H9 (cell line): Measurements from ENCODE around the gene SMURF1. TPM values are rescaled to one million over a fixed set of nuclear protein-coding genes. Genes with fewer than 3 reads are reported as not detected.

ENCODE experiments used
- DNase-seq: peaks from one replicate; pipeline ENCODE4 v3.0.0-alpha.2; 2017
- H2AFZ ChIP-seq: one replicate; pipeline ENCODE4 v1.6.1; 2013; ENCODE audit warnings: mild to moderate bottlenecking, low read length, control low read depth, moderate library complexity
- H2AK5ac ChIP-seq: 2 replicates; pipeline ENCODE4 v1.6.1; 2013; ENCODE audit warnings: low read length, control low read depth, mixed read lengths; ENCODE audit not compliant: insufficient read length
- H2BK120ac ChIP-seq: one replicate; pipeline ENCODE4 v1.6.1; 2013; ENCODE audit warnings: low read depth, mild to moderate bottlenecking, low read length, control low read depth, inconsistent platforms; ENCODE audit not compliant: poor library complexity, severe bottlenecking
- H2BK12ac ChIP-seq: 2 replicates; pipeline ENCODE4 v1.6.1; 2013; ENCODE audit warnings: low read length, control low read depth, mixed read lengths, low read depth; ENCODE audit not compliant: insufficient read length
- H2BK15ac ChIP-seq: 2 replicates; pipeline ENCODE4 v1.6.1; 2013; ENCODE audit warnings: low read depth, low read length, control low read depth
- H2BK20ac ChIP-seq: one replicate; pipeline ENCODE4 v1.6.1; 2013; ENCODE audit warnings: low read depth, mild to moderate bottlenecking, low read length, control low read depth, inconsistent platforms; ENCODE audit not compliant: poor library complexity, severe bottlenecking
- H2BK5ac ChIP-seq: 2 replicates; pipeline ENCODE4 v1.6.1; 2013; ENCODE audit warnings: low read length, control low read depth, mixed read lengths; ENCODE audit not compliant: insufficient read length
- H3K14ac ChIP-seq: 2 replicates; pipeline ENCODE4 v1.6.1; 2013; ENCODE audit warnings: low read length, control low read depth; ENCODE audit not compliant: insufficient read depth
- H3K18ac ChIP-seq: 2 replicates; pipeline ENCODE4 v1.6.1; 2013; ENCODE audit warnings: low read depth, mild to moderate bottlenecking, mixed read lengths, low read length, control low read depth; ENCODE audit not compliant: insufficient read length
- H3K23ac ChIP-seq: 2 replicates; pipeline ENCODE4 v1.6.1; 2013; ENCODE audit warnings: low read length, control low read depth, mixed read lengths, low read depth; ENCODE audit not compliant: insufficient read length
- H3K23me2 ChIP-seq: 2 replicates; pipeline ENCODE4 v1.6.1; 2013; ENCODE audit warnings: low read depth, mild to moderate bottlenecking, mixed read lengths, low read length, control low read depth; ENCODE audit not compliant: insufficient read length, poor library complexity, severe bottlenecking
- H3K27ac ChIP-seq: 2 replicates; pipeline ENCODE4 v1.5.1; 2013; ENCODE audit warnings: low read length, control low read depth, mixed read lengths, low read depth; ENCODE audit not compliant: insufficient read length
- H3K27me3 ChIP-seq: 2 replicates; pipeline ENCODE4 v1.6.1; 2013; ENCODE audit warnings: low read length, control low read depth, inconsistent platforms; ENCODE audit not compliant: insufficient read depth
- H3K4ac ChIP-seq: 2 replicates; pipeline ENCODE4 v1.6.1; 2013; ENCODE audit warnings: low read depth, mild to moderate bottlenecking, control low read depth, inconsistent platforms, low read length, moderate library complexity
- H3K4me1 ChIP-seq: 2 replicates; pipeline ENCODE4 v1.6.1; 2013; ENCODE audit warnings: low read length, control low read depth, inconsistent platforms; ENCODE audit not compliant: insufficient read depth
- H3K4me2 ChIP-seq: 2 replicates; pipeline ENCODE4 v1.6.1; 2013; ENCODE audit warnings: low read length, control low read depth, mixed read lengths; ENCODE audit not compliant: insufficient read length, insufficient read depth
- H3K56ac ChIP-seq: 2 replicates; pipeline ENCODE4 v1.6.1; 2013; ENCODE audit warnings: low read depth, mild to moderate bottlenecking, mixed read lengths, low read length, control low read depth; ENCODE audit not compliant: insufficient read length
- H3K79me1 ChIP-seq: 2 replicates; pipeline ENCODE4 v1.6.1; 2013; ENCODE audit warnings: low read depth, mild to moderate bottlenecking, moderate library complexity, low read length, control low read depth, inconsistent platforms; ENCODE audit not compliant: insufficient read depth, poor library complexity, severe bottlenecking
- H3K79me2 ChIP-seq: 2 replicates; pipeline ENCODE4 v1.6.1; 2013; ENCODE audit warnings: low read length, control low read depth, inconsistent platforms; ENCODE audit not compliant: insufficient read depth
- H3K9ac ChIP-seq: 2 replicates; pipeline ENCODE4 v1.6.1; 2013; ENCODE audit warnings: low read length, control low read depth, mixed read lengths; ENCODE audit not compliant: insufficient read length; ENCODE audit errors: extremely low read depth
- H3K9me3 ChIP-seq: one replicate; pipeline ENCODE4 v1.6.1; 2013; ENCODE audit warnings: low read depth, low read length, inconsistent platforms; ENCODE audit not compliant: control insufficient read depth
- H3T11ph ChIP-seq: one replicate; pipeline ENCODE4 v1.6.1; 2013; ENCODE audit warnings: mild to moderate bottlenecking, low read length, control low read depth, inconsistent platforms
- H4K20me1 ChIP-seq: one replicate; pipeline ENCODE4 v1.6.1; 2013; ENCODE audit not compliant: control insufficient read depth, insufficient read length, insufficient read depth
- H4K5ac ChIP-seq: 2 replicates; pipeline ENCODE4 v1.6.1; 2013; ENCODE audit warnings: low read depth, mild to moderate bottlenecking, mixed read lengths, low read length, control low read depth; ENCODE audit not compliant: insufficient read length
- H4K8ac ChIP-seq: replicated peaks from 2 replicates; pipeline ENCODE4 v1.6.1; 2013; ENCODE audit warnings: low read length, control low read depth, mixed read lengths, low read depth; ENCODE audit not compliant: insufficient read length
- H4K91ac ChIP-seq: 2 replicates; pipeline ENCODE4 v1.6.1; 2013; ENCODE audit warnings: low read depth, mild to moderate bottlenecking, moderate library complexity, mixed read lengths, low read length, control low read depth; ENCODE audit not compliant: insufficient read length
- H3K27ac Mint-ChIP-seq, 3 experiments: 2 replicates in 2 of 3; 3 replicates in 1 of 3; pipeline ENCODE4 v1.8.0; 2020 to 2021; ENCODE audit warnings: mixed read lengths in 3 of 3, mild to moderate bottlenecking in 1 of 3, moderate library complexity in 1 of 3
- H3K27me3 Mint-ChIP-seq: 2 replicates; pipeline ENCODE4 v1.8.0; 2021; ENCODE audit warnings: low read depth, mild to moderate bottlenecking, moderate library complexity, mixed read lengths
- H3K36me3 Mint-ChIP-seq, 3 experiments: 2 replicates in 2 of 3; 3 replicates in 1 of 3; pipeline ENCODE4 v1.8.0; 2020 to 2021; ENCODE audit warnings: low read depth in 3 of 3, mixed read lengths in 3 of 3; ENCODE audit not compliant: insufficient read depth in 1 of 3
- H3K4me1 Mint-ChIP-seq, 2 experiments: 2 replicates each; pipeline ENCODE4 v1.8.0; 2020; ENCODE audit warnings: mixed read lengths in 2 of 2
- H3K4me3 Mint-ChIP-seq, 2 experiments: 2 replicates in 1 of 2; 3 replicates in 1 of 2; pipeline ENCODE4 v1.8.0; 2020 to 2021; ENCODE audit warnings: mild to moderate bottlenecking in 2 of 2, mixed read lengths in 2 of 2, moderate library complexity in 1 of 2
- H3K9me3 Mint-ChIP-seq, 2 experiments: 2 replicates in 1 of 2; 3 replicates in 1 of 2; pipeline ENCODE4 v1.8.0; 2020; ENCODE audit warnings: mild to moderate bottlenecking in 2 of 2, mixed read lengths in 2 of 2, moderate library complexity in 1 of 2
- WGBS: extraction: QIAGEN DNeasy Blood & Tissue Kit; methylation state at CpG from one replicate; pipeline ENCODE4 v1.1.7; 2013; ENCODE audit warnings: missing lambda C conversion rate, low lambda C conversion rate, mixed read lengths; ENCODE audit not compliant: insufficient read length; ENCODE audit errors: extremely low coverage; 5-methylcytosine and 5-hydroxymethylcytosine counted together
- total RNA-seq: library from RNA; stranded (reverse); gene quantifications from 2 replicates; pipeline ENCODE4 v1.2.1, GENCODE V29; 2021
- TF ChIP-seq, protein P1 (sequence below): fragments of 200-600 bp; sonication (generic); conservative IDR thresholded peaks from 3 replicates; pipeline ENCODE4 v1.8.0; 2021; ENCODE audit warnings: antibody characterized with exemption, mild to moderate bottlenecking

SMURF1 gene
- total RNA-seq, 1 experiment from 2014 or later = 29.4 TPM

DNA sequence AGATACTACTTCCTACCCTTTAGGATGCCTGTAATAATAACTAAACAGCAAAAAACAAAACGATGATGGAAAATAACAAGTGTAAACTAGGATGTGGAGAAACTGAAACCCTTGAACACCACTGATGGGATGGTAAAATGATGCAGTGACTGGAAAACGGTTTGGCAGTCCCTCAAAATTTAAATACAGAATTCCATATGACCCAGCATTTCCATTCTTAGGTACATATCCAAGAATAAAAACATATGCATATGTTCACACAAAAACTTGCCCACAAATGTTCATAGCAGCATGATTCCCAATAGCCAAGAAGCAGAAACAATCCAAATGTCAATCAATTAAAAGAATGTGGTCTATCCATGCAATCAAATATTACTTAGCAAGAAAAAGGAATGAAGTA lies 25.8 kb downstream of the SMURF1 start:
- no peak overlapping the region for H3K4me2 ChIP-seq
- TF ChIP-seq, protein P1, sequence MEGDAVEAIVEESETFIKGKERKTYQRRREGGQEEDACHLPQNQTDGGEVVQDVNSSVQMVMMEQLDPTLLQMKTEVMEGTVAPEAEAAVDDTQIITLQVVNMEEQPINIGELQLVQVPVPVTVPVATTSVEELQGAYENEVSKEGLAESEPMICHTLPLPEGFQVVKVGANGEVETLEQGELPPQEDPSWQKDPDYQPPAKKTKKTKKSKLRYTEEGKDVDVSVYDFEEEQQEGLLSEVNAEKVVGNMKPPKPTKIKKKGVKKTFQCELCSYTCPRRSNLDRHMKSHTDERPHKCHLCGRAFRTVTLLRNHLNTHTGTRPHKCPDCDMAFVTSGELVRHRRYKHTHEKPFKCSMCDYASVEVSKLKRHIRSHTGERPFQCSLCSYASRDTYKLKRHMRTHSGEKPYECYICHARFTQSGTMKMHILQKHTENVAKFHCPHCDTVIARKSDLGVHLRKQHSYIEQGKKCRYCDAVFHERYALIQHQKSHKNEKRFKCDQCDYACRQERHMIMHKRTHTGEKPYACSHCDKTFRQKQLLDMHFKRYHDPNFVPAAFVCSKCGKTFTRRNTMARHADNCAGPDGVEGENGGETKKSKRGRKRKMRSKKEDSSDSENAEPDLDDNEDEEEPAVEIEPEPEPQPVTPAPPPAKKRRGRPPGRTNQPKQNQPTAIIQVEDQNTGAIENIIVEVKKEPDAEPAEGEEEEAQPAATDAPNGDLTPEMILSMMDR = no peak
- H3K14ac ChIP-seq = no peak overlapping the region
- WGBS = no CpG with 5 or more reads among the region's 2 CpGs
- no peak overlapping the region for H3K23ac ChIP-seq
- H4K8ac ChIP-seq = no peak overlapping the region
- no peak overlapping the region for H2BK15ac ChIP-seq
- no peaks in the 10 kb centered on the region for H3K27me3 Mint-ChIP-seq
- H2BK5ac ChIP-seq = no peak overlapping the region
- peaks cover 3 to 7% of the 10 kb centered on the region in 2 experiments; a peak in 4 of 5 replicates for H3K9me3 Mint-ChIP-seq
- no peak overlapping the region for H2BK20ac ChIP-seq
- no peaks in the 10 kb centered on the region for H3K4me1 ChIP-seq
- H3K18ac ChIP-seq = no peak overlapping the region
- H2AFZ ChIP-seq = no peak overlapping the region
- no peak overlapping the region for H3K9ac ChIP-seq
- H3K27ac Mint-ChIP-seq = no peak overlapping the region
- H3K4me1 Mint-ChIP-seq = peaks cover 6 to 7% of the 10 kb centered on the region in 2 experiments; a peak in 3 of 4 replicates
- H3K4ac ChIP-seq = no peak overlapping the region
- no peaks in the 10 kb centered on the region for H3K9me3 ChIP-seq
- H3K79me1 ChIP-seq = peaks cover 4% of the 10 kb centered on the region
- H3K79me2 ChIP-seq = peaks cover 2% of the 10 kb centered on the region; the same call in 1 of the 2 replicates
- no peak overlapping the region for H3T11ph ChIP-seq
- H3K27ac ChIP-seq = no peak overlapping the region
- H2BK120ac ChIP-seq = no peak overlapping the region
- no peak for DNase-seq
- no peaks in the 10 kb centered on the region for H3K27me3 ChIP-seq
- H4K5ac ChIP-seq = no peak overlapping the region
- no peak overlapping the region for H2AK5ac ChIP-seq
- H3K23me2 ChIP-seq = no peaks in the 10 kb centered on the region
- H2BK12ac ChIP-seq = no peak overlapping the region
- H3K56ac ChIP-seq = no peak overlapping the region
- H4K91ac ChIP-seq = no peak overlapping the region
- no peak overlapping the region for H3K4me3 Mint-ChIP-seq
- H4K20me1 ChIP-seq = no peaks in the 10 kb centered on the region
- peaks cover 13 to 26% (median 17%) of the 10 kb centered on the region in 3 experiments for H3K36me3 Mint-ChIP-seq
